CD4-positive, alpha-beta T cell treated with Interleukin-15 for 4 hours (primary cell): ENCODE data around the gene BCKDHB.
"Not testable (repeated sequence)": the region's sequence is repeated elsewhere in the genome, so short reads cannot be mapped to it uniquely, and the experiment has no call there.

Experiments
- DNase-seq: peaks from one replicate; pipeline ENCODE4 v3.0.0-alpha.2; 2020; ENCODE audit warnings: low spot score

BCKDHB gene

GRCh38 chr6:80106418-80107235, at the start of gene BCKDHB:
Gene BCKDHB (plus strand): TSS chr6:80106671. CDS start chr6:80106694, 23 bp downstream.
- DNase-seq, result peak; percentile 99

- DNase-seq, result no peak
These were observed 45.7 kb upstream of the BCKDHB start for GRCh38 chr6:80060774-80061173.

- DNase-seq, result not testable (repeated sequence)
These were observed 38.3 kb upstream of the BCKDHB start for GRCh38 chr6:80068146-80068545.

- not testable (repeated sequence) for DNase-seq
These were observed 36.0 kb upstream of the BCKDHB start for GRCh38 chr6:80070431-80070830.

GRCh38 chr6:80077067-80077466, 29.4 kb upstream of the BCKDHB start:
- no peak for DNase-seq

GRCh38 chr6:80088637-80089036, 17.8 kb upstream of the BCKDHB start:
- DNase-seq, result no peak

GRCh38 chr6:80091506-80091905, 15.0 kb upstream of the BCKDHB start:
- DNase-seq, result no peak

GRCh38 chr6:80094017-80094416, 12.5 kb upstream of the BCKDHB start:
- DNase-seq, result peak; percentile 40

- no peak for DNase-seq
These were observed 10.9 kb upstream of the BCKDHB start for GRCh38 chr6:80095600-80095999.

GRCh38 chr6:80098392-80098791, 8.1 kb upstream of the BCKDHB start:
- no peak for DNase-seq

- no peak for DNase-seq
These were observed 2.0 kb upstream of the BCKDHB start for GRCh38 chr6:80104520-80104919.

GRCh38 chr6:80105972-80106417, 476 bp upstream of the BCKDHB start:
- no peak for DNase-seq

- DNase-seq, result not testable (repeated sequence)
These were observed 16.1 kb downstream of the BCKDHB start for GRCh38 chr6:80122576-80122975.

GRCh38 chr6:80126657-80127345, 20.3 kb downstream of the BCKDHB start:
- no peak for DNase-seq

GRCh38 chr6:80129485-80129884, 23.0 kb downstream of the BCKDHB start:
- DNase-seq, result no peak

GRCh38 chr6:80133020-80133419, 26.5 kb downstream of the BCKDHB start:
- peak; percentile 7 for DNase-seq

- DNase-seq, result no peak
These were observed 27.6 kb downstream of the BCKDHB start for GRCh38 chr6:80134065-80134464.

GRCh38 chr6:80142586-80142985, 36.1 kb downstream of the BCKDHB start:
- no peak for DNase-seq

- DNase-seq, result no peak
These were observed 37.0 kb downstream of the BCKDHB start for GRCh38 chr6:80143419-80143937.

- no peak for DNase-seq
These were observed 38.4 kb downstream of the BCKDHB start for GRCh38 chr6:80144753-80145315.

GRCh38 chr6:80145509-80145908, 39.0 kb downstream of the BCKDHB start:
- DNase-seq, result no peak

GRCh38 chr6:80145921-80146320, 39.5 kb downstream of the BCKDHB start:
- DNase-seq, result no peak

- no peak for DNase-seq
These were observed 41.7 kb downstream of the BCKDHB start for GRCh38 chr6:80148220-80148619.
